ENCODE data around the gene MINDY4. TPM values are rescaled to one million over a fixed set of nuclear protein-coding genes. Genes with fewer than 3 reads are reported as not detected.

Gene MINDY4
- polyA plus RNA-seq, 5 donors, result 13.7 to 23.3 (median 16.5) TPM

- DNase-seq, result no peak
Observed at GRCh38 chr7:30913821-30914515, 142.8 kb downstream of the MINDY4 start.

- no peak for DNase-seq
Observed at GRCh38 chr7:30914596-30914995, 143.4 kb downstream of the MINDY4 start.

DNA sequence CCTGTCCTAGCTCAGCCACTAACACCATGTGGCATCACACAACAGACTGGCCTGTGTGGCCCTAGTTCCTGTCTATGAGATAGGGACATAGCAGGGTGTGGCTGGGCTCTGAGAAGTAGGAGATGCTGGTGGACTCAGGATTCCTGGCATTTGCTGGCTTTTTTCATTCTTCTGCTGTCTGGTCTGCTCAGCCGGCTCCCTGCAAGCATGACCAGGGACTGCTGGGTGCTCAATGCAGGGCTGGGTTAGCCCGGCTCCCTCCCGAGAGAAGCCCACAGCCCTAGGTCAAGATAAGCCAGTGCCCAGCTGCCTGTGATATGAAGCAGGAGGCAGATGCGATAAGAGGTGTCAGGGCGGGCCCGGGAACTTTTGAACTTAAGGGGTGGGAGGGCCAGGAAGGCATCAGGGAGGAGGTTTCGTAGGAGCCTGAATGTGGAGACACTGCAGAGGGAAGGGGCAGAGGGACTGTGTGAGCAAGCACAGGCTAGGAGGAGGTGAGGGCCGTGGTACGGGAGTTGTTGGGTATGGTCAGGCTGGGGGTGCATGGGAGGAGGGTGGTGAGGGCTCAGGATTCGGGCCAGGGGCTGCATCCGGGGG lies 143.9 kb downstream of the MINDY4 start:
- DNase-seq, result no peak

DNA sequence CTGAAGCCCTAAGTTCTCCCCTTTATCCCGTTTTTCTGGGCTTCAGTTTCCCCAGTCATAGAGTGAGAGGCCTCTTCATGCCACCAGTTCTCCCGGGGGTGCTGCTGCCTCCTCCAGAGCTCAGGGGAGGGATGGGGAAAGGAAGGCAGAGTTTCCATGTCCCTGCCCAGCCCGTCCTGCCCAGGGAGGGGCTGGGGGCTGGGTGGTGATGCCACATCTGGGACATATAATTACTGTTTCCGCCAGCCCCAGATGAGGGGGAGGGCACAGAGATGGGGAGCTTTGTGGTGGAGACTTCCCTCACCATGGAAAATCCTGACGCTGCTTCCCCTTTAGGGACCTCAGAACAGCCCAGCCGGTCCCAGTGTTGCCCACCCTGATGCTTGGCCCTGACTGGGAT lies 144.5 kb downstream of the MINDY4 start:
- DNase-seq, result no peak

DNA sequence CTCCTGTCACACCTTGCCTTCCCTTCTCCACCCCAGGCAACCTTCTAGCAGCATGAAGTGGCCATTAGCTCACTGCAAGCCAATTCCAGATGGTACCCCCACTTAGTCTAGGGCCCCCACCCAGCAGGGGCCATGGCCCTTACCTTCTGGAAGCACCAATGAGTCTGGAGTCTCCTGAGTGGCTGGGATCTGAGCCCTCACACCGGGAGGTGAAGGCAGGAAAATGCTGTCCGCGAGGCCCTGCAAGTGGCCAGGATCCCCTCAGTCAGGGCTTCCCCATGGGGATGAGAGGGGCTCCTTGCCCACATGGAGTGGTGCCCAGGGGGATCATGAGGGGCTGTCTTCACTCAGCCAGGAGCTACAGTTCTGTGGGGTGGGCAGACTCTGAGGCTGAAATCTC lies 145.0 kb downstream of the MINDY4 start:
- DNase-seq, result no peak

DNA sequence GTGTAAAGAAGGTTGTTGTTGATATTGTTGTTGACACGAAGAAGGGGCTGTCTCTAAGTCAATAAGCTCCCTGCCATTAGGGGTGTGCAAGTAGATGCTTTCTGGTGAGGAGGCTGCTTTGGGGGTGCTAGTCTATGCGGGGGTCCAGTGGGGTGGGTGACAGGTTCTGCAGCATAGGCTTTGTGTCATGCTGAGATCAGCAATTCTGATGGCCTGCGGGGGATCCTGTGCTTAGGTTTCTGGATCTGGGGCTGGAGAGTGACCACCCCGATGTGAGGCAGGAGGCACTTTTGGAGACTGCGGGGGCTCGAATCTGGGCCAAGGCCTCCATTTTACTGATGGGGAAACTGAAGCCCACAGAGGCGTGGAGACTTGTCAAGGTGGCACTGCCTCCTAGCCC lies 145.6 kb downstream of the MINDY4 start:
- no peak for DNase-seq

DNA sequence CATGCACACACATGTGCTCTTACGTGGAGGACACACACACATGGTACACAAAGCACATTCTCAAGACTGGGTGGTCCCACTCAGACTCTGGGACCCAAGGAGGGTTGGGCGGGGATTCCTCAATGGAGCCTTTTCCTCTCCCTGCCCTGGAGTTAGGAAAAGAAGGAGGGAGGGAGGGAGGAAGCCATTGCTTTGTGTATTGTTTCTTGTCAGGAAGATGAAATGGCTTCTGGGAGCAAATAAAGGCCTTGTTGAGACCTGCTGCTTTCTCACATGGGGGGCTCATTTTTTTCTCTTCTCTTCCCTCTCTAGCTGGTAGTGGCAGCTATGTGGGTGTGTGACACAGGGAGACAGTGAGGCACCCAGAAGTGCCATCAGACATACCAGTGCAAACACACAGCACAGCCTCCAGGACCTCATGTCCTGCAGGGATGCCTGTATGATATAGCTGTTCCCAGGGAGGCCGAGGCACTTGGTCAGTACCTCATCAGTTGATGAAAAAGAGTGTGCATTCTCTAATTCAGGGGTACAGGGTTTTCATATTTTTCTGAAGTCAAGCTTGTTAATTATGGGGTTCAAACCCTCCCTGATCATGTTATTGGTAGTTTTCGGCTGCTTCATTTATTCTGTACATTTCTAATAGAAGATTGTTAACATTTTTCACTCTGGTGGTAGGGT lies 146.1 kb downstream of the MINDY4 start:
- no peak for DNase-seq

DNA sequence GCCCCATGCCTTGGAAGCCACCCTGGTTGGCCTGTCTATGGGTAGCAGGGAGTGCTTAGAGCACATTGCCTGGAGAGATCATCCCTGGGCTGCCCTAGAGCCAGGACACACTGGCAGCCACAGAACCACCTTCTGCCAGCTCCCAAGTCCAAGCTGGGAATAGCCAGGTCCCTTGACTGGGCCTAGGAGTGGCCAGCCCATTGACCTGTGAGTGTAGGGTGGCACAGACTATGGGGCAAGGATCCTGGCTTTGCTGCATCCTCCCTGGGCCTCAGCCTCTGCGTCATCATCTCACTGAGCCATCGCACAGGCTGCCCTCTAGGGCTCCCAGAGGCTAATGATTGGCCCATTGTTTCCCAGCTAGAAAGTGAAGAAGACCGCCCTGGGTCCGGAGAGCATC lies 147.5 kb downstream of the MINDY4 start:
- no peak for DNase-seq

DNA sequence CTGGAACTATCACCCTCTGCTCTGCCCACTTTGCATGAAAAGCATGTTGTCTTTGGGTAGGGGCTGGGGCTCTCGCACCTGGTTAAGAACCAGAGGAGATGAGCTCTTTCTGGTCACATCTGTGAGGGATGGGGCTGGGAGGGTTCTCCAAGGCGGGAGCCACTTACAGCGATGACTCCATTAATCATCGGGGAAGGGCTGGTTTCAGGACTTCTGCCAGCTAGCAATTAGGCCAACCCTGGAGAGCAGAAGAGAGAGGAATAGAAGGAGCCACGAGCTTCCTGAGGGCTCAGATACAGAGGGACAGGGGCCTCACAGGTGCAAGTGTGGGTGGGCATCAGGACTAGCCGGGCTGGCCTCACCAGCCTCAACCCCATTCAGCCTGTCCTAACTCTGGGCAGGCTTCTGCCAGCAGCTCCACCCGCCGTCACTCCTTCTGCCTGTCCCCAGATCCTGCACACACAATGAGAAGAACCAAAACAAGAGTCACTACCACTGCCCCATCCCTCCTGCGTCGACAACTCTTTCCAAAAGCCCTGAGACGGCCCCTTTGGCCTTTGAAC lies 148.9 kb downstream of the MINDY4 start:
- no peak for DNase-seq

DNA sequence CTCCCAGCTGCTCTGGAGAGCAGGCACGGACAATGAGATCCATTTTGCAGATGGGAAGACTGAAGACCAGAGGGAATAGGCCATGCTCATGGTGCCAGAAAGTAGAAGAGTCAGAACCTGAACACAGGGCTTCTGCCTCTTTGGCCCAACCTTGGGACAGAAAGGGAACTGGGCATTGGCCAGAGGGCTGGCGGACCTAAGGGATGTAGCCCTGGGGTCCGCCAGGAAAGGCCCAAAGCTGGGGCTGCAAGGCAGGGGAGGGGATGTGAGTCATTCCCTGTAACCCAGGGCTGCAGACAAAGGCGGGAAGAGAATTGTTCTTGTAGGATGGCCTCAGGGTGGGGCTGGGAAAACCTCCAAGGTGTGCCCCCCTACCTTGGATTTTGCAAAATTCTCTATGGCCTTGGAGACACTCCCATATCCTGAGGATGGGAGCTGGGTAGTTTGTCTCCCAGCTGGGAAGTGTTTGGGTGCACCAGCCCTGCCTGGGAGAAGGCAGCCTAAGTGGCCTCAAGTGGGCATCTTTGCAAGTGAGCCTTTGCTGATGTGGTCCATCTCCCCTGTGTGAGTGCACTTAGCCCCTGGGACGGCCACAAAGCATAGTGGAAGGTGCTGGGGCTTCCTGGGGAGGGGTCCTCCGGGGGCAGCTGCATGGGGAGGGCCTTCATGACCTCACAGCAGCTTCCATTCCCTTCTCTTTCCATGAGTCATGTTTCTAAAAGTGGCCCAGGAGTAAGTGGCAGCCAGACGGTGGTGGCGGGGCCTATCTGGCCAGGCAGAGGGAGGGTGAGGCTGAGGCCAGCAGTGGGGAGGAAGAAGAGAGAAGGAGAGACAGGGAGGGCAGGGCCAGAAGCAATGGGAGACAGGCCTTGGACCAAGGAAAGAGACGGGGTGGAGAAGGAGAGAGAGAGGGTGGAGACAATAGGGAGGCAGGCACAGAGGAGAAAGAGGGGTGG lies 149.6 kb downstream of the MINDY4 start:
- DNase-seq, result no peak

DNA sequence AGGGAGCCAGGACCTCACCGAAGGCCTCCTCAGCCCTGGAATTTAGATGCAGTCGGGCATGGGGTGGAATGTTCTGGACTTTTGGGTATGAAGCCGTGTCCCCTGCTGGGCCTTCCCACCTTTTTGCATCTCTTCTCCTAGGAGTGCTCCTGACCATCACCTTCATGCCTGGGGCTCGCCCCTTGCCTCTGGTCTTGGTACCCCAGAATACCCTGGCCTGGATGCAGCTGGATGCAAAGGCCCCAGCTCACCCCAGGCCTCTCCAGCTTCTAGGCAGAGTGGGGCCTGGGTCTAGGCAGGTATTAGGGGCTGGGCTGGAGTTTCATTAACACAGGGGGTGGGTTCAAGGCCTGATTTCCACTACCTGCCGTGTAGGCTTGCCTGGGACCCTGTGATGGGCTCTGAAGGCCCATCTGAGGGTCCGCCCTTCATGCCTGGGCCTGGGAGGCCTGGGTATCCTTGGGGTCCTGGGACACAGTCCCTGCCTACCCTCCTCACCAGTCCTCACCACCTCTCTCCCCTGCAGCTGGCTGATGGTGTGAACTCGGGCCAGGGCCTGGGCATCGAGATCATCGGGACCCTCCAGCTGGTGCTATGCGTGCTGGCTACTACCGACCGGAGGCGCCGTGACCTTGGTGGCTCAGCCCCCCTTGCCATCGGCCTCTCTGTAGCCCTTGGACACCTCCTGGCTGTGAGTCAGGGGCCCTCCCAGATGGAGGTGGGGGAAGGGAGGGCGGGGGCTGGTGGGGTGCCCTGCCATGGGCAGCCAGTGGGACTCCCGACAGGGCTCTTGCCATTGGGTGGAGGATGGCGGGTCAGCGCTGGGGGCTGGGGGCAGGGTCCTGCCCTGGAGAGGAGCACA lies 150.6 kb downstream of the MINDY4 start:
- no peak for DNase-seq

GRCh38 chr7:30922596-30922995 lies 151.4 kb downstream of the MINDY4 start:
- no peak for DNase-seq

DNA sequence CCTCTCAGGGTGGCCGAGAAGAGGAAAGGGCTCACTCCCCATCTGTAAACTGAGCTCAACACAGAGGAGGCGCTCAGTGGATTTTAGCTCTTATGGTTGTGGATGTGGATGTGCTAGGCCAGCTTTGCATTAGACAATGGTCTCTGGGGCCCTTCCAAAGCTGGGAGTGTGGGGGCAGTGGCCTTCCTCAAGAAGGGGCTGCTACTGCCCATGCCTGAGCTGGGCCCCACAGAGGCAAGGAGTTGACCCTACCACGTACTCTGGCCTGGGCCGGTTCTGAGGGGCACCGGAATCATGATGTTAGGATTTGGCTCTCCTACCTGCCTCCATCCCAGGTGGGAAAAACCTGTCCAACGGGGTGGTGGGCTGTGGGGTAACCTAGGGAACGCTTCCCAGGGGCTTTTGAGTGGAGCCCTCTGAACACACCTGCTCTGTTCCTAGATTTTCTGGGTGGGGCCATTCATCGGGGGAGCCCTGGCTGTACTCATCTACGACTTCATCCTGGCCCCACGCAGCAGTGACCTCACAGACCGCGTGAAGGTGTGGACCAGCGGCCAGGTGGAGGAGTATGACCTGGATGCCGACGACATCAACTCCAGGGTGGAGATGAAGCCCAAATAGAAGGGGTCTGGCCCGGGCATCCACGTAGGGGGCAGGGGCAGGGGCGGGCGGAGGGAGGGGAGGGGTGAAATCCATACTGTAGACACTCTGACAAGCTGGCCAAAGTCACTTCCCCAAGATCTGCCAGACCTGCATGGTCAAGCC lies 152.0 kb downstream of the MINDY4 start:
- no peak for DNase-seq

- no peak for DNase-seq
Observed at GRCh38 chr7:30923774-30924413, 152.7 kb downstream of the MINDY4 start.

DNA sequence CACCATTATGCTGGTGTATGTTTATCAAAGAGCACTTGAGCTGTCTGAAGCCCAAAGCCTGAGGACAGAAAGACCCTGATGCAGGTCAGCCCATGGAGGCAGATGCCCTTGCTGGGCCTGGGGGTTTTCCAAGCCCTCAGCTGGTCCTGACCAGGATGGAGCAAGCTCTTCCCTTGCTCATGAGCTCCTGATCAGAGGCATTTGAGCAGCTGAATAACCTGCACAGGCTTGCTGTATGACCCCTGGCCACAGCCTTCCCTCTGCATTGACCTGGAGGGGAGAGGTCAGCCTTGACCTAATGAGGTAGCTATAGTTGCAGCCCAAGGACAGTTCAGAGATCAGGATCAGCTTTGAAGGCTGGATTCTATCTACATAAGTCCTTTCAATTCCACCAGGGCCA lies 153.4 kb downstream of the MINDY4 start:
- DNase-seq, result no peak

GRCh38 chr7:30925117-30925516 lies 153.9 kb downstream of the MINDY4 start:
- DNase-seq, result no peak

DNA sequence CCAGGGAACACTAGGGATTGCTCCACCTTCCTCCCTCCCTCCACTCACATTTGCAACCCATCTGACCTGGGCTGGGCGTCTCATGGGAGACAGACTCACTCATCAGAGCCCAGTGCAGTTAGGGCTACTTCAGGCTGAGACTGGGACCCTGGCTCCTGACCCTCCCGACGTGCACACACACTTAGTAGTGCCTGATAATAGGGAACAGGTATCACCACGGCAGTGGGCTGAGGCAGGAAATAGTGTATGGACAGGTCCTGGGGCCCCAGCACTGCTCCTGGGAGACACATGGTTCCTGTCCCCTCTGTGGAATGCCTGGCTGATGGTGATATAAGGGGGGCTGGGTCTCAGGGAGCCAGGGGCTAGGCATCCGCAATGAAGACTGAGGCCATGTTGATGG lies 154.7 kb downstream of the MINDY4 start:
- no peak for DNase-seq

GRCh38 chr7:30926313-30926712 lies 155.1 kb downstream of the MINDY4 start:
- no peak for DNase-seq

DNA sequence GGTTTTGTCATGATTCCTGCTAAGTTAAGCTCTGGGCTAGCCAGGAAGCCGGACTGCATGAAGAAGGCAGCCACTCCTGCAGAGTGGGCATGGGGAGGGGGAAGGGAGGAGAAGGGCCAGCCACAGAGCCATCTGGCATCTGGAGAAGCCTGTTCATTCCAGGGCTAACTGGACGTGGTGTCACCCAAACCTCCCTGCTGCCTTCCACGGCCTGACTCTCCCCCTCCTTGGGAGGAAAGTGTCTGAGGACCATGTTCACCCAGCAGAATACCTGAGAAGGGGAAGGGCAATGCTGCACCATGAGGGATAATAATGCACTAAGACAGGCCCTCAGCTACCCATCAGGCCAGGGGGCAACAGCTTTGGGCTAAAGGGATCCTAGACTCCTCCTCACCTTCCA lies 155.8 kb downstream of the MINDY4 start:
- DNase-seq, result no peak

GRCh38 chr7:30927559-30927958 lies 156.3 kb downstream of the MINDY4 start:
- no peak for DNase-seq

All from right lung (tissue), 5 donors.